Measurements from ENCODE around the gene CCL5.

DNA sequence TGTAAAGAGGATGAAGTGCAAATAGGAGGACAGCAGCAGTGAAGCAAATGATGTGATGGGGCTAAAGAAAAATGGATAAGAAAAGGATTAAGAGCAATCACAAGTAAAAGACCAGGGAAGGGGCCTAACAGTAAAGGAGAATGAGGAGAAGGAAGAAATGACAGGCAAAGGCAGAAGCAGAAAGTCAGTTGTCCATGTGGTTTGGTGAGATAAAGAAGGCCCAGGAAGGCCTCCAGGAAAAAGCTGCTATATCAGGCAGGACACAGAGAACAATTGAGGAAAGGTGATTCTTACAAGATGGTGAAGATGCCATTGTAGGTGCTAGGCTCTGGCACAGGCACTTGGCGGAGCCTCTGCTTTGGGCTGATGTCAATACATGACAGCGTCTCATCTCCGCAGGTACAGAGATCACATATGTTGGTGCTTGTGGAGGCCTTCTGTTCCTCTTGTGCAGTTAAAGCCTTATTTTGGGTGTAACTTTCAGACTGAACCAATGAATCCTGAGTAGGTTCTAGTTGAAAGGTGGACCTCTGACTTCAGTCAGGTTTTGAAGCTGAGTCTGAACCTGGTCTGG lies 32.3 kb upstream of the CCL5 start:
- no peak for TF ChIP-seq POLR2A (IDR thresholded peaks at IDR 0.05)
- TF ChIP-seq, protein P1, sequence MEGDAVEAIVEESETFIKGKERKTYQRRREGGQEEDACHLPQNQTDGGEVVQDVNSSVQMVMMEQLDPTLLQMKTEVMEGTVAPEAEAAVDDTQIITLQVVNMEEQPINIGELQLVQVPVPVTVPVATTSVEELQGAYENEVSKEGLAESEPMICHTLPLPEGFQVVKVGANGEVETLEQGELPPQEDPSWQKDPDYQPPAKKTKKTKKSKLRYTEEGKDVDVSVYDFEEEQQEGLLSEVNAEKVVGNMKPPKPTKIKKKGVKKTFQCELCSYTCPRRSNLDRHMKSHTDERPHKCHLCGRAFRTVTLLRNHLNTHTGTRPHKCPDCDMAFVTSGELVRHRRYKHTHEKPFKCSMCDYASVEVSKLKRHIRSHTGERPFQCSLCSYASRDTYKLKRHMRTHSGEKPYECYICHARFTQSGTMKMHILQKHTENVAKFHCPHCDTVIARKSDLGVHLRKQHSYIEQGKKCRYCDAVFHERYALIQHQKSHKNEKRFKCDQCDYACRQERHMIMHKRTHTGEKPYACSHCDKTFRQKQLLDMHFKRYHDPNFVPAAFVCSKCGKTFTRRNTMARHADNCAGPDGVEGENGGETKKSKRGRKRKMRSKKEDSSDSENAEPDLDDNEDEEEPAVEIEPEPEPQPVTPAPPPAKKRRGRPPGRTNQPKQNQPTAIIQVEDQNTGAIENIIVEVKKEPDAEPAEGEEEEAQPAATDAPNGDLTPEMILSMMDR (IDR thresholded peaks at IDR 0.05 in 8 of 11, conservative IDR thresholded peaks at IDR 0.05 in 3 of 11), result no peak
